HEK293 (cell line): ENCODE results near the gene DNAJA3.
A peak's percentile ranks its signal among the peaks of the same experiment; 100 is the strongest.

ENCODE experiments used
- BCL11A ChIP-seq: fragments of 450-650 bp; formaldehyde crosslinking; IDR thresholded peaks from 2 replicates; pipeline ENCODE4 v1.5.1; 2016; ENCODE audit warnings: low read depth, missing biosample characterization, missing genetic modification characterization
- GLI4 ChIP-seq: fragments of 450-650 bp; formaldehyde crosslinking; IDR thresholded peaks from 2 replicates; pipeline ENCODE4 v1.5.1; 2016; ENCODE audit warnings: missing biosample characterization, missing genetic modification characterization
- GLIS1 ChIP-seq: fragments of 450-650 bp; formaldehyde crosslinking; IDR thresholded peaks from 2 replicates; pipeline ENCODE4 v1.5.1; 2016; ENCODE audit warnings: missing biosample characterization, missing genetic modification characterization
- KLF1 ChIP-seq: fragments of 450-650 bp; formaldehyde crosslinking; IDR thresholded peaks from 2 replicates; pipeline ENCODE4 v1.5.1; 2016; ENCODE audit warnings: missing biosample characterization, missing genetic modification characterization
- KLF7 ChIP-seq: fragments of 450-650 bp; formaldehyde crosslinking; IDR thresholded peaks from 2 replicates; pipeline ENCODE4 v1.5.1; 2016; ENCODE audit warnings: missing biosample characterization, missing genetic modification characterization, borderline replicate concordance
- SP2 ChIP-seq: fragments of 450-650 bp; formaldehyde crosslinking; IDR thresholded peaks from 2 replicates; pipeline ENCODE4 v1.5.1; 2016; ENCODE audit warnings: missing biosample characterization, missing genetic modification characterization
- SP7 ChIP-seq: fragments of 450-650 bp; formaldehyde crosslinking; IDR thresholded peaks from 2 replicates; pipeline ENCODE4 v1.5.1; 2016; ENCODE audit warnings: missing biosample characterization, missing genetic modification characterization
- ZBTB26 ChIP-seq: fragments of 450-650 bp; formaldehyde crosslinking; optimal IDR thresholded peaks from 2 replicates; pipeline ENCODE3; 2016; ENCODE audit warnings: missing biosample characterization, mild to moderate bottlenecking, missing genetic modification characterization
- ZEB2 ChIP-seq: fragments of 450-650 bp; formaldehyde crosslinking; IDR thresholded peaks from 2 replicates; pipeline ENCODE4 v1.5.1; 2016; ENCODE audit warnings: missing biosample characterization, missing genetic modification characterization
- ZNF132 ChIP-seq: fragments of 450-650 bp; formaldehyde crosslinking; IDR thresholded peaks from 2 replicates; pipeline ENCODE4 v1.5.1; 2017; ENCODE audit warnings: missing biosample characterization, missing genetic modification characterization, borderline replicate concordance
- ZNF146 ChIP-seq: fragments of 450-650 bp; formaldehyde crosslinking; IDR thresholded peaks from 2 replicates; pipeline ENCODE4 v1.5.1; 2016; ENCODE audit warnings: missing biosample characterization, missing genetic modification characterization
- ZNF157 ChIP-seq: fragments of 450-650 bp; formaldehyde crosslinking; IDR thresholded peaks from 2 replicates; pipeline ENCODE4 v1.5.1; 2016; ENCODE audit warnings: missing biosample characterization, missing genetic modification characterization
- ZNF174 ChIP-seq: fragments of 450-650 bp; formaldehyde crosslinking; IDR thresholded peaks from 2 replicates; pipeline ENCODE4 v1.5.0; 2017; ENCODE audit warnings: missing biosample characterization, mild to moderate bottlenecking, missing genetic modification characterization
- ZNF211 ChIP-seq: fragments of 450-650 bp; formaldehyde crosslinking; IDR thresholded peaks from 2 replicates; pipeline ENCODE4 v1.5.1; 2016; ENCODE audit warnings: low read depth, missing biosample characterization, missing genetic modification characterization
- ZNF214 ChIP-seq: fragments of 450-650 bp; formaldehyde crosslinking; IDR thresholded peaks from 2 replicates; pipeline ENCODE4 v1.5.1; 2017; ENCODE audit warnings: missing biosample characterization, mild to moderate bottlenecking, missing genetic modification characterization, borderline replicate concordance
- ZNF221 ChIP-seq: fragments of 450-650 bp; formaldehyde crosslinking; IDR thresholded peaks from 2 replicates; pipeline ENCODE4 v1.5.1; 2017; ENCODE audit warnings: missing biosample characterization, missing genetic modification characterization, borderline replicate concordance
- ZNF223 ChIP-seq: fragments of 450-650 bp; formaldehyde crosslinking; IDR thresholded peaks from 2 replicates; pipeline ENCODE4 v1.5.1; 2016; ENCODE audit warnings: missing biosample characterization, missing genetic modification characterization
- ZNF24 ChIP-seq: fragments of 450-650 bp; formaldehyde crosslinking; IDR thresholded peaks from 2 replicates; pipeline ENCODE4 v1.5.1; 2016; ENCODE audit warnings: missing biosample characterization, missing genetic modification characterization
- ZNF37A ChIP-seq: fragments of 450-650 bp; IDR thresholded peaks from 2 replicates; pipeline ENCODE4 v1.5.1; 2018; ENCODE audit warnings: missing biosample characterization, missing genetic modification characterization
- ZNF426 ChIP-seq: fragments of 450-650 bp; formaldehyde crosslinking; IDR thresholded peaks from 2 replicates; pipeline ENCODE4 v1.5.1; 2017; ENCODE audit warnings: missing biosample characterization, missing genetic modification characterization, mild to moderate bottlenecking, inconsistent platforms, moderate library complexity
- ZNF510 ChIP-seq: fragments of 450-650 bp; formaldehyde crosslinking; IDR thresholded peaks from 2 replicates; pipeline ENCODE4 v1.5.1; 2018; ENCODE audit warnings: mild to moderate bottlenecking, missing genetic modification characterization, missing biosample characterization; ENCODE audit not compliant: insufficient replicate concordance
- ZNF521 ChIP-seq: fragments of 450-650 bp; formaldehyde crosslinking; IDR thresholded peaks from 2 replicates; pipeline ENCODE4 v1.5.1; 2017; ENCODE audit warnings: missing biosample characterization, mild to moderate bottlenecking, missing genetic modification characterization
- ZNF544 ChIP-seq: fragments of 450-650 bp; formaldehyde crosslinking; IDR thresholded peaks from 2 replicates; pipeline ENCODE4 v1.5.0; 2017; ENCODE audit warnings: missing biosample characterization, missing genetic modification characterization
- ZNF548 ChIP-seq: fragments of 450-650 bp; formaldehyde crosslinking; IDR thresholded peaks from 2 replicates; pipeline ENCODE4 v1.5.1; 2016; ENCODE audit warnings: missing biosample characterization, missing genetic modification characterization
- ZNF664 ChIP-seq: fragments of 450-650 bp; formaldehyde crosslinking; IDR thresholded peaks from 2 replicates; pipeline ENCODE4 v1.5.1; 2016; ENCODE audit warnings: missing biosample characterization, missing genetic modification characterization
- ZNF776 ChIP-seq: fragments of 450-650 bp; formaldehyde crosslinking; IDR thresholded peaks from 2 replicates; pipeline ENCODE4 v1.5.0; 2017; ENCODE audit warnings: missing biosample characterization, missing genetic modification characterization, borderline replicate concordance
- ZNF791 ChIP-seq: fragments of 450-650 bp; formaldehyde crosslinking; IDR thresholded peaks from 2 replicates; pipeline ENCODE4 v1.5.1; 2016; ENCODE audit warnings: missing biosample characterization, missing genetic modification characterization
- ZNF830 ChIP-seq: fragments of 450-650 bp; IDR thresholded peaks from 2 replicates; pipeline ENCODE4 v1.5.0; 2018; ENCODE audit warnings: missing biosample characterization, missing genetic modification characterization, low read depth, mild to moderate bottlenecking, moderate library complexity
- ZNF843 ChIP-seq: fragments of 450-650 bp; formaldehyde crosslinking; IDR thresholded peaks from 2 replicates; pipeline ENCODE4 v1.5.1; 2016; ENCODE audit warnings: missing biosample characterization, missing genetic modification characterization
- TF ChIP-seq, protein P1 (sequence below): fragments of 450-650 bp; formaldehyde crosslinking; IDR thresholded peaks from 2 replicates; pipeline ENCODE4 v1.5.1; 2016; ENCODE audit warnings: missing biosample characterization, missing genetic modification characterization
- TF ChIP-seq, protein P2 (sequence below): IDR thresholded peaks from 2 replicates; pipeline ENCODE4 v1.6.1; 2011; ENCODE audit warnings: mild to moderate bottlenecking, low read depth, low read length, borderline replicate concordance
- TF ChIP-seq, protein P3 (sequence below): fragments of 450-650 bp; formaldehyde crosslinking; IDR thresholded peaks from 2 replicates; pipeline ENCODE4 v1.5.1; 2017; ENCODE audit warnings: missing biosample characterization, missing genetic modification characterization
- TF ChIP-seq, protein P4 (sequence below): fragments of 450-650 bp; formaldehyde crosslinking; IDR thresholded peaks from 2 replicates; pipeline ENCODE4 v1.5.1; 2017; ENCODE audit warnings: missing biosample characterization, missing genetic modification characterization

DNAJA3 gene

GRCh38 chr16:4475880-4476788, 50.5 kb downstream of the DNAJA3 start, which contains the start of gene HMOX2 (continued):
- TF ChIP-seq, protein P1, sequence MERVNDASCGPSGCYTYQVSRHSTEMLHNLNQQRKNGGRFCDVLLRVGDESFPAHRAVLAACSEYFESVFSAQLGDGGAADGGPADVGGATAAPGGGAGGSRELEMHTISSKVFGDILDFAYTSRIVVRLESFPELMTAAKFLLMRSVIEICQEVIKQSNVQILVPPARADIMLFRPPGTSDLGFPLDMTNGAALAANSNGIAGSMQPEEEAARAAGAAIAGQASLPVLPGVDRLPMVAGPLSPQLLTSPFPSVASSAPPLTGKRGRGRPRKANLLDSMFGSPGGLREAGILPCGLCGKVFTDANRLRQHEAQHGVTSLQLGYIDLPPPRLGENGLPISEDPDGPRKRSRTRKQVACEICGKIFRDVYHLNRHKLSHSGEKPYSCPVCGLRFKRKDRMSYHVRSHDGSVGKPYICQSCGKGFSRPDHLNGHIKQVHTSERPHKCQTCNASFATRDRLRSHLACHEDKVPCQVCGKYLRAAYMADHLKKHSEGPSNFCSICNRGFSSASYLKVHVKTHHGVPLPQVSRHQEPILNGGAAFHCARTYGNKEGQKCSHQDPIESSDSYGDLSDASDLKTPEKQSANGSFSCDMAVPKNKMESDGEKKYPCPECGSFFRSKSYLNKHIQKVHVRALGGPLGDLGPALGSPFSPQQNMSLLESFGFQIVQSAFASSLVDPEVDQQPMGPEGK: peak; percentile 82; the same call in 1 of the 2 replicates
- TF ChIP-seq, protein P2, sequence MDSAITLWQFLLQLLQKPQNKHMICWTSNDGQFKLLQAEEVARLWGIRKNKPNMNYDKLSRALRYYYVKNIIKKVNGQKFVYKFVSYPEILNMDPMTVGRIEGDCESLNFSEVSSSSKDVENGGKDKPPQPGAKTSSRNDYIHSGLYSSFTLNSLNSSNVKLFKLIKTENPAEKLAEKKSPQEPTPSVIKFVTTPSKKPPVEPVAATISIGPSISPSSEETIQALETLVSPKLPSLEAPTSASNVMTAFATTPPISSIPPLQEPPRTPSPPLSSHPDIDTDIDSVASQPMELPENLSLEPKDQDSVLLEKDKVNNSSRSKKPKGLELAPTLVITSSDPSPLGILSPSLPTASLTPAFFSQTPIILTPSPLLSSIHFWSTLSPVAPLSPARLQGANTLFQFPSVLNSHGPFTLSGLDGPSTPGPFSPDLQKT: no peak
- TF ChIP-seq ZNF223 (tag by site-specific recombination): no peak
- no peak for TF ChIP-seq ZNF221 (tag by site-specific recombination)
- no peak for TF ChIP-seq ZNF830 (tag by site-specific recombination)
- TF ChIP-seq BCL11A (tag by site-specific recombination): no peak
- no peak for TF ChIP-seq ZNF37A (tag by site-specific recombination)
- TF ChIP-seq, protein P3, sequence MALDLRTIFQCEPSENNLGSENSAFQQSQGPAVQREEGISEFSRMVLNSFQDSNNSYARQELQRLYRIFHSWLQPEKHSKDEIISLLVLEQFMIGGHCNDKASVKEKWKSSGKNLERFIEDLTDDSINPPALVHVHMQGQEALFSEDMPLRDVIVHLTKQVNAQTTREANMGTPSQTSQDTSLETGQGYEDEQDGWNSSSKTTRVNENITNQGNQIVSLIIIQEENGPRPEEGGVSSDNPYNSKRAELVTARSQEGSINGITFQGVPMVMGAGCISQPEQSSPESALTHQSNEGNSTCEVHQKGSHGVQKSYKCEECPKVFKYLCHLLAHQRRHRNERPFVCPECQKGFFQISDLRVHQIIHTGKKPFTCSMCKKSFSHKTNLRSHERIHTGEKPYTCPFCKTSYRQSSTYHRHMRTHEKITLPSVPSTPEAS (tag by site-specific recombination): no peak
- no peak for TF ChIP-seq ZNF24 (tag by site-specific recombination)
- no peak for TF ChIP-seq ZNF544
- TF ChIP-seq ZNF157 (tag by site-specific recombination): no peak
- TF ChIP-seq ZNF776 (tag by site-specific recombination): no peak
- no peak; the same call in 1 of the 2 replicates for TF ChIP-seq KLF7 (tag by site-specific recombination)
- TF ChIP-seq, protein P4, sequence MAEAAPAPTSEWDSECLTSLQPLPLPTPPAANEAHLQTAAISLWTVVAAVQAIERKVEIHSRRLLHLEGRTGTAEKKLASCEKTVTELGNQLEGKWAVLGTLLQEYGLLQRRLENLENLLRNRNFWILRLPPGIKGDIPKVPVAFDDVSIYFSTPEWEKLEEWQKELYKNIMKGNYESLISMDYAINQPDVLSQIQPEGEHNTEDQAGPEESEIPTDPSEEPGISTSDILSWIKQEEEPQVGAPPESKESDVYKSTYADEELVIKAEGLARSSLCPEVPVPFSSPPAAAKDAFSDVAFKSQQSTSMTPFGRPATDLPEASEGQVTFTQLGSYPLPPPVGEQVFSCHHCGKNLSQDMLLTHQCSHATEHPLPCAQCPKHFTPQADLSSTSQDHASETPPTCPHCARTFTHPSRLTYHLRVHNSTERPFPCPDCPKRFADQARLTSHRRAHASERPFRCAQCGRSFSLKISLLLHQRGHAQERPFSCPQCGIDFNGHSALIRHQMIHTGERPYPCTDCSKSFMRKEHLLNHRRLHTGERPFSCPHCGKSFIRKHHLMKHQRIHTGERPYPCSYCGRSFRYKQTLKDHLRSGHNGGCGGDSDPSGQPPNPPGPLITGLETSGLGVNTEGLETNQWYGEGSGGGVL: peak; percentile 44
- TF ChIP-seq ZNF521 (tag by site-specific recombination): no peak
- TF ChIP-seq SP7 (tag by site-specific recombination): peak; percentile 76
- TF ChIP-seq ZNF548 (tag by site-specific recombination): no peak; the same call in 1 of the 2 replicates
- peak; percentile 94 for TF ChIP-seq KLF1 (tag by site-specific recombination)
- no peak for TF ChIP-seq ZNF664 (tag by site-specific recombination)
- no peak for TF ChIP-seq ZNF132 (tag by site-specific recombination)
- TF ChIP-seq ZNF214 (tag by site-specific recombination): no peak
- TF ChIP-seq ZEB2 (tag by site-specific recombination): peak; percentile 88
- TF ChIP-seq ZNF146: 0 out of 2 replicates have a peak, but pooled peaks have one; percentile 15
- no peak for TF ChIP-seq ZNF426
- TF ChIP-seq ZBTB26 (tag by site-specific recombination): peak; percentile 92
- peak; percentile 91 for TF ChIP-seq SP2
- no peak for TF ChIP-seq ZNF510 (tag by site-specific recombination)
- no peak for TF ChIP-seq GLI4 (tag by site-specific recombination)
- no peak for TF ChIP-seq ZNF211
- no peak for TF ChIP-seq ZNF791 (tag by site-specific recombination)
- TF ChIP-seq ZNF843 (tag by site-specific recombination): peak; percentile 12; the same call in 1 of the 2 replicates
- TF ChIP-seq ZNF174 (tag by site-specific recombination): no peak
- peak; percentile 41; the same call in 1 of the 2 replicates for TF ChIP-seq GLIS1 (tag by site-specific recombination)
